Choroid plexus epithelial cell (primary cell): Measurements from ENCODE around the gene SEPTIN2.
"Not testable (repeated sequence)": the region's sequence is repeated elsewhere in the genome, so short reads cannot be mapped to it uniquely, and the experiment has no call there.

ENCODE experiments used
- DNase-seq: peaks from one replicate; pipeline ENCODE4 v3.0.0-alpha.2; 2010; ENCODE audit warnings: low read depth
- H3K4me3 ChIP-seq: 2 replicates; pipeline ENCODE4 v1.5.1; 2011; ENCODE audit warnings: low read depth, mild to moderate bottlenecking, control low read depth, low read length, moderate library complexity
- TF ChIP-seq, protein P1 (sequence below): conservative IDR thresholded peaks from 2 replicates; pipeline ENCODE4 v1.5.1; 2011; ENCODE audit warnings: low read depth, mild to moderate bottlenecking, control low read depth, inconsistent platforms, low read length, moderate library complexity

The SEPTIN2 gene

DNA sequence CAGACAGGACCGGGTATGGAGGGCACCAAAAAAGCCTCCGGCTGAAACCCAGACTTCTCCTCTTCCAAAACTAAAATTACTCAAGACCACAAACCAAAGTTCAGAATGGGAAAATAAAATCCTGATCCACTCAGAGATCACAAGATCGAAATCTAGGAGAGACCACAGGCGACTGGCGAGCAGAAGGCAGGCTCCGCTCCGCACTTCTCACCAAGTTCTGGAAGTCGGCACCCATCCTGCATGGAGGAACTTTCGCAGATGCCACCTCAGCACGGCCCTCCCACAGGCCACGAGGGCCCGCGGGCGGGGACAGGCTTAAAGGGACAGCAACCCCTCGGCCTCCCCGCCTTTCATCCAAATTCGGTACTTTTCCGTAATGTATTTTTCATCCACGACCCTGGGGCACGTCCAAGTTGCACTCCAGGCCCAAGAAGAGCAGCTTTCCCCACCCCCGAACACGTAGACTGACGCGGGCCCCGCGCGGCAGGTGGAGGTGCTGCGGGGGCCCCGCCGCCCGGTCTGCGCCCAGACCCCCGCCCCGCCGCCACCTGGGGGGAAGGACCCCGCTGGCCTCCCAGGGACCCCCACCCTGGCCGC, 43.9 kb upstream of the SEPTIN2 start:
- peak; percentile 83 for DNase-seq
- H3K4me3 ChIP-seq = peak overlapping the region; percentile 83
- TF ChIP-seq, protein P1, sequence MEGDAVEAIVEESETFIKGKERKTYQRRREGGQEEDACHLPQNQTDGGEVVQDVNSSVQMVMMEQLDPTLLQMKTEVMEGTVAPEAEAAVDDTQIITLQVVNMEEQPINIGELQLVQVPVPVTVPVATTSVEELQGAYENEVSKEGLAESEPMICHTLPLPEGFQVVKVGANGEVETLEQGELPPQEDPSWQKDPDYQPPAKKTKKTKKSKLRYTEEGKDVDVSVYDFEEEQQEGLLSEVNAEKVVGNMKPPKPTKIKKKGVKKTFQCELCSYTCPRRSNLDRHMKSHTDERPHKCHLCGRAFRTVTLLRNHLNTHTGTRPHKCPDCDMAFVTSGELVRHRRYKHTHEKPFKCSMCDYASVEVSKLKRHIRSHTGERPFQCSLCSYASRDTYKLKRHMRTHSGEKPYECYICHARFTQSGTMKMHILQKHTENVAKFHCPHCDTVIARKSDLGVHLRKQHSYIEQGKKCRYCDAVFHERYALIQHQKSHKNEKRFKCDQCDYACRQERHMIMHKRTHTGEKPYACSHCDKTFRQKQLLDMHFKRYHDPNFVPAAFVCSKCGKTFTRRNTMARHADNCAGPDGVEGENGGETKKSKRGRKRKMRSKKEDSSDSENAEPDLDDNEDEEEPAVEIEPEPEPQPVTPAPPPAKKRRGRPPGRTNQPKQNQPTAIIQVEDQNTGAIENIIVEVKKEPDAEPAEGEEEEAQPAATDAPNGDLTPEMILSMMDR = no peak

DNA sequence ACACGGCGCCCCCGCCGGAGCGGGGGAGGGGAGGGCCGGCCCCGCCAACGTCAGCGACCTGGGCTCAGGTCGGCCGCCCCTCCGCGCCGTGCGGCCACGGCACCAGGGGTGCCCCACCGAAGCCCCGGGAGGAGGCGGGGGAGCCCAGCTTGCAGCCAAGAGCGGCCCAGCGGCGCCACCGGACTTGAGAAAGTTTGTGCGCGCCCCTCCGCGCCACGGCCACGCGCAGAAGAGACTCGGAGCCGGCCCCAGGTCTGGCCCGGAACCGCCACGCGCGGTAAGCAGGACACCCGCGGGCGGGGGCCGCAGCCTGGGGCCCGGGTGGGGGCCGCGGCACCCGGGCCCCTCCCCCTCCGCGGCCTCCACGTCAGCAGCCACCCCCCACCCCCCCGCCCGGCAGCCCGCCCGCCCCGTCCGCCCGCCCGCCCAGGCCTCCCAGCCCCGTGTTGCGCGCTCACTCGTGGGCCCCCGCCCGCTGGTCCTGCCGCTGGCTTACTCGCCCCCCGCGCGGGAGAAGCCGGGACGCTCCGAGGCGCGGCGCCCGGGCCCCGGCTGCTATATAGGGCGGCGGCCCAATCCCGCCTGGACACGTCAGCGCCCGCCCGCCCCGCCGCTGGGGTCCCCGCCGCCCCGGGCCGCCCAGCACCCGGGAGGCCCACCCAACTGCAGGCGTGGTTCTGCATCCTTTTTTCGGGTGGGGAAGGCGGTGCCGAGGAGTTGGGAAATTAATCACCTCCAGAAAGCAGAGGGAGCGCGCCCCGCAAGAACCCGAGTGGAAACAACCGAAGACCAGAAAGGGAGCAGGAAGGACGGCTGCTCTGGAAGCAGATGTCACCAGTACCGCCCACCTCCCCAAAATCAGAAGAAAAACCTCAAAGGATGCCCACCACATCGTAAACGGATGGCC, 43.2 kb upstream of the SEPTIN2 start:
- H3K4me3 ChIP-seq = peak overlapping the region; percentile 83
- DNase-seq = peak; percentile 61
- TF ChIP-seq, protein P1 = no peak

DNA sequence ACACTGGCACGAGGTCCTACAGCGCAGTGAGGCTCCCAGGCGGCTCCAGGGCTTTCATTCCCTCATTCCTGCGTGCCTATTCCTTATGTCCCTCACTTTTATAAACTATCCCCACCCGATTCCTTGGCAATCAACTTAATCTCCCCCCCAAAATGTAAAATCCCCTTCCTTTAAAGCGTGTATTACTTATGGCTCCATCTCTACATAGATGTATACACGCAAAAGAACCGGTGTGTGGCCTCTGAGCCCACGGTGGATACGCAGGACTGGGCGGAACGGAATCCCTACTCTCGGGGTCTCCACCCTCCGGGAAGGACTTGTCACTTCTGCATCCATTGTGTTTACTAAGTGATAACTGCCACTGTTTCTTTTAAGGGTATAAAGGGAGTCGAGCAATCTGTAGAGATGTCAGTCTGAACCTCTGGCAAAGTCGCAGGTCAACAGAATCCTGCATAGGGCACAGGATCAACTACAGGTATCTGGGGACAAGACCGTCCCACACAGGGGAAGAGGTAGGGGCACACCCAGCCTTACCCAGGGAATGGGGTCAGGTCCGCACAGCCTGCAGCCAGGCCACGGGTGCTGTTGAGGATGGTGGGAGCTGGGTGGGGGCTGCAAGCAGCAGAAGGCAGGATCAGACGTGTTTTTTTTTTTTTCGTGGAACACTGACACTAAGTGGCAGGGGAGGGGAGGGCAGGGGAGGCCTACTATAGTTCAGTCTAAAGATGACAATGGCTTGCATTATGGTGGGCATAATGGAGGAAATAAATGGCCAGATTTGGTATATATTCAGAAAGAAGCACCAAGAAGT, 42.3 kb upstream of the SEPTIN2 start:
- no peak for DNase-seq
- TF ChIP-seq, protein P1 = no peak
- H3K4me3 ChIP-seq = peak overlapping the region; percentile 83

DNA sequence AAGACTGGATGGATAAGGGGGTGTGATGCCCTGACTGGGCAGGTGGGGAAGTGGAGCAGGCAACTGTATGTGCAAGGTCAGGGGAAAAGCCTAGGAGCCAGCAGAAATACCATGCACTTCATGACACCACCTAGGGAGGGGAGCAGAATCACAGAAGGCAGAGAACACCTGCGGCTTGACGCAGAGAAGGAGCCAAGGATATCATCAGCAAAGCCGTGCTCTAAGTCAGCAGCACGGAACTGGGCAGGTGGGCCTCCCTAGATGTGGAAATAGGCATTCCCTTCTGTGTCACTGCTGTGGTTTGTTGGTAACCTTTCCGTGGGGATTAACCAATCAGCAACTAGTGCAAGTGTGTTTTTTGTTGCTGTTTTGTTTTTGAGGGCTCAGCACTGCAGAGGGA, 41.6 kb upstream of the SEPTIN2 start:
- TF ChIP-seq, protein P1 = no peak
- no peak for DNase-seq
- H3K4me3 ChIP-seq = no peak overlapping the region

DNA sequence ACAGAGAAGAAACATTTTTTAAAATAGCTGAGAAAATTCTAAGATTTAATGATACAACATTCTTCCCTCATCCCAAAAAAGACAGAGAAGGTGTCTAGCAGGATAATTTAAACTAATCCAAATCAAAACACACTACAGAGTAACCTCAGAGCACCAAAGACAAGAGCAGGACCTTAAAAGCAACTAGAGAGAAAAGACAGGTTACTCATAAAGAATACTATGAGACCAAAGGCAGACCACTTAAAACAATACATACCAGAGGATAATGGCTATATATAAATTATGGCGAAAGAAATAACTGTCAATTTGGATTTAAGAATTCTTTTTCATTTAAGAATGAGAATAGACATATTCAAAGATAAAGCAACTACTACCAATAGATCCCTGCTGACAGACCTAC, 40.2 kb upstream of the SEPTIN2 start:
- no peak for DNase-seq
- H3K4me3 ChIP-seq = no peak overlapping the region
- TF ChIP-seq, protein P1 = no peak

DNA sequence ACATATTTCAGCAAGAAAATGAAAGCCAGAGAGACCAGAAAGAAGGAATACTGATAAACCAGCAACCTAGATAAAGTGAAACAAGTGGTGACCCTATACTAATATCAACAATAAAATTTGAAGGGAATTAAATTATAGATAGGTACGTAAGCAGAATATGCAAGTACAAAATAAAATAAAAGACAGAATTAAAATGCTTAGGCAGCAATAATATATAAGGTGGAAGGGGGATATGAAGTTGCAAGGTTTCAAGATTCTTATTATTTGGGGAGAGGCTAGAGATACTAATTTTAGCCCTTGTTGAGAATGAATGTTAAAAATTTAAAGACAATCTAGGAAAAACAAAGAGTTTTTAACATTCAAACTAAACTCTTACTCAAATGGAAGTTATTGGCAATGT, 39.8 kb upstream of the SEPTIN2 start:
- no peak overlapping the region for H3K4me3 ChIP-seq
- DNase-seq = no peak
- TF ChIP-seq, protein P1 = no peak

DNA sequence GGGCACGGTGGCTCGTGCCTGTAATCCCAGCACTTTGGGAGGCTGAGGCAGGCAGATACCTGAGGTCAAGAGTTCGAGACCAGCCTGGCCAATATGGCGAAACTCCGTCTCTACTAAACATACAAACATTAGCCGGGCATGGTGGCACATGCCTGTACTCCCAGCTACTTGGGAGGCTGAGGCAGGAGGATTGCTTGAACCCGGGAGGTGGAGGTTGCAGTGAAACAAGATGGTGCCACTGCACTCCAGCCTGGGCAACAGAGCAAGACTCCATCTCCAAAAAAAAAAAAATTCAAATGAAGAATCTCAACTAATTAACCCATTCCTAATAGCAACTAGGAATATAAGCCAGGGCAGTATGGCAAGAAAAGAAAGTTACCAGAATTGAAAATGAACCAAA, 37.4 kb upstream of the SEPTIN2 start:
- H3K4me3 ChIP-seq, DNase-seq: not testable (repeated sequence)
